PC-9 (cell line): ENCODE results near the gene SLC52A3. TPM values are rescaled to one million over a fixed set of nuclear protein-coding genes. Genes with fewer than 3 reads are reported as not detected.

ENCODE experiments used
- BruUV-seq: library from RNA; stranded (reverse); fragments of 400-500 nt; replicated peaks from 2 replicates; lab custom pipeline; 2021; lab: Mats Ljungman, UMichigan
- CTCF ChIA-PET: fragments of 300-600 bp; sonication (Branson Sonifier 250); formaldehyde crosslinking; loops from one replicate; lab custom pipeline; 2022; ENCODE audit warnings: antibody characterized with exemption; lab: Charles Lee
- POLR2A ChIA-PET: fragments of 300-600 bp; sonication (Branson Sonifier 250); formaldehyde crosslinking; loops from one replicate; lab custom pipeline; 2022; ENCODE audit warnings: antibody characterized with exemption; ENCODE audit not compliant: unreplicated experiment; lab: Charles Lee
- DNase-seq, 2 experiments: peaks; one replicate each; pipeline versions ENCODE4 v3.0.0 to v3.0.0-alpha.2; 2015 to 2022; ENCODE audit warnings: mixed read lengths in 1 of 2
- H2AFZ ChIP-seq: fragments of 200-600 bp; sonication (generic); 2 replicates; pipeline ENCODE4 v1.8.1; 2017; ENCODE audit warnings: antibody characterized with exemption
- H3F3A ChIP-seq: fragments of 200-600 bp; sonication (generic); 2 replicates; pipeline ENCODE4 v1.8.1; 2017; ENCODE audit warnings: antibody characterized with exemption, mild to moderate bottlenecking, low read depth; ENCODE audit not compliant: insufficient read depth
- H3K27ac ChIP-seq: fragments of 200-600 bp; sonication (generic); 2 replicates; pipeline ENCODE4 v1.6.1; 2016; ENCODE audit warnings: mixed run types
- H3K27me3 ChIP-seq: fragments of 200-600 bp; sonication (generic); 2 replicates; pipeline ENCODE4 v1.6.1; 2016; ENCODE audit warnings: low read depth, mixed run types; ENCODE audit not compliant: insufficient read depth
- H3K36me3 ChIP-seq: fragments of 200-600 bp; sonication (generic); 2 replicates; pipeline ENCODE4 v1.6.1; 2016; ENCODE audit warnings: low read depth, mixed run types
- H3K4me1 ChIP-seq: fragments of 200-600 bp; sonication (generic); replicated peaks from 2 replicates; pipeline ENCODE4 v1.6.1; 2016; ENCODE audit warnings: mixed run types; ENCODE audit not compliant: insufficient read depth
- H3K4me2 ChIP-seq: fragments of 200-600 bp; sonication (generic); 2 replicates; pipeline ENCODE4 v1.6.1; 2017; ENCODE audit warnings: mixed run types
- H3K4me3 ChIP-seq: fragments of 200-600 bp; sonication (generic); 2 replicates; pipeline ENCODE4 v1.6.1; 2016; ENCODE audit warnings: mixed run types
- H3K79me2 ChIP-seq: fragments of 200-600 bp; sonication (generic); 2 replicates; pipeline ENCODE4 v1.6.1; 2017; ENCODE audit warnings: low read depth, mixed run types
- H3K9me2 ChIP-seq: fragments of 200-600 bp; sonication (generic); 2 replicates; pipeline ENCODE4 v1.8.1; 2017; ENCODE audit warnings: mild to moderate bottlenecking; ENCODE audit not compliant: insufficient read depth
- H3K9me3 ChIP-seq: fragments of 200-600 bp; sonication (generic); 2 replicates; pipeline ENCODE4 v1.8.1; 2016; ENCODE audit warnings: low read depth; ENCODE audit not compliant: insufficient read depth
- H4K20me1 ChIP-seq: fragments of 200-600 bp; sonication (generic); 2 replicates; pipeline ENCODE4 v1.8.1; 2017; ENCODE audit not compliant: insufficient read depth
- CTCF ChIP-seq: fragments of 200-600 bp; sonication (generic); conservative IDR thresholded peaks from 2 replicates; pipeline ENCODE4 v1.6.1; 2017; ENCODE audit warnings: mixed run types, antibody characterized with exemption, mild to moderate bottlenecking, moderate library complexity
- EZH2 ChIP-seq: fragments of 200-600 bp; sonication (generic); IDR thresholded peaks from 2 replicates; pipeline ENCODE4 v1.8.0; 2017; ENCODE audit warnings: antibody characterized with exemption, low read depth
- intact Hi-C: fragments of 100-400 bp; cut with micrococcal nuclease; formaldehyde crosslinking; loops from one replicate; pipeline ENCODE4 v1.10.0; 2022; ENCODE audit not compliant: unreplicated experiment
- total RNA-seq: library from RNA; stranded (reverse); gene quantifications from 2 replicates; pipeline ENCODE4 v1.2.3, GENCODE V29; 2021

The SLC52A3 gene
- total RNA-seq, 1 experiment from 2014 or later, result 6.9 TPM

DNA sequence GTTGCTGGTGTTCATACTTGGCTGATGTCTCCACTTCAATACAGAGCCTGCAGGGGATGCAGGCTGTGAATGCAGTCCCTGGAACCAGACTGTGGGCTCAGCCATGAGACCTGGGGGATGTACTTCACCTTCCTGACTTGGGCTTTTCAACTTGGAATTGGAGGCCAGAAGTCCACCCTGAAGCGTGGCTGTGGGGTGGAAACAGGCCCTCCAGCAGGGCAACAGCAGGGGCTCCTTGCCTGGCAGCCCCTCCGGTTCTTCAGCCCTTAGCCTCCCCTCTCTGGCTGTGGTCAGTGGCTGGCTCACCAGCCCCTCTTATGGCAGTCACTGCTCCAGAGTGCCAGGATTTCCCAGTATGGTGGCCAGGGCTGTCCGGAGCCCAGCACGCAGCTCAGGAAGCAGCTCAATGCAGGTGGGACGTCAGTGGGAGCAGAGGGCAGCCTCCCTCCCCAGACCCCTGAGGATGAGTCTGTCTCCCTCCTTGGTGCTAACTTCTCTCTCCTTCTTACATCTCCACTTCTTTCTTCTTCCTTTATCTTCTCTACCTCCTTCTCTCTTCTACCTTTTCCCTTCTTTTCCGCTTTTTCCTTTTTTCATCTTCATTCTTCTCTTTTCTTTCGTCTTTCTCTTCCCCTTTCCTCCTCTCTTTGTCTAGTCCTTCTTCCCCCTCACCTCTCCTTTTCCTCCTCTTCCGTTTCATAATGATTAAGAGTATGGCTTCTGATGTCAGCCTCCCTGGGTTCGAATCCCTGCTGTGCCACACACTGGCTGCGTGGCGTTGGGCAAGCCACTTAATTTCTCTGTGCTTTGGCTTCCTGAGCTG is 45.3 kb downstream of the SLC52A3 start:
- Histone ChIP-seq H3K9me2 (no peaks in the 10 kb centered on the region), H3K4me2 (no peak overlapping the region), H3K9me3 (no peaks in the 10 kb centered on the region), H3K79me2 (no peaks in the 10 kb centered on the region), H3K36me3 (no peaks in the 10 kb centered on the region), H3F3A (no peaks in the 10 kb centered on the region), H2AFZ (no peak overlapping the region), H3K4me3 (no peak overlapping the region), H3K4me1 (no peaks in the 10 kb centered on the region), H3K27me3 (peaks cover 74% of the 10 kb centered on the region), H4K20me1 (no peaks in the 10 kb centered on the region), H3K27ac (no peak overlapping the region)
- CTCF ChIA-PET, result no interaction called here
- POLR2A ChIA-PET, result no interaction called here
- no TSS peak for BruUV-seq
- intact Hi-C loops, result loop anchor here (10.0 kb wide), 1 partner anchor 48 kb away; the partner anchor contains the start of gene SCRT2
- no peak for DNase-seq
- no peak for TF ChIP-seq EZH2
- no peak for TF ChIP-seq CTCF

- BruUV-seq, result no TSS peak
- Histone ChIP-seq H4K20me1 (no peaks in the 10 kb centered on the region), H2AFZ (no peak overlapping the region), H3K4me1 (no peaks in the 10 kb centered on the region), H3K9me3 (no peaks in the 10 kb centered on the region), H3K4me3 (no peak overlapping the region), H3K27me3 (peaks cover 84% of the 10 kb centered on the region), H3K79me2 (no peaks in the 10 kb centered on the region), H3K4me2 (no peak overlapping the region), H3F3A (no peaks in the 10 kb centered on the region), H3K27ac (no peak overlapping the region), H3K9me2 (no peaks in the 10 kb centered on the region), H3K36me3 (no peaks in the 10 kb centered on the region)
- ChIA-PET POLR2A (no interaction called here), CTCF (no interaction called here)
- TF ChIP-seq CTCF, result no peak
- TF ChIP-seq EZH2, result no peak
- intact Hi-C loops, result loop anchor here (10.0 kb wide), 1 partner anchor 47 kb away; the partner anchor contains the start of gene SCRT2
- DNase-seq, result no peak
Measured at GRCh38 chr20:721876-722275, 46.4 kb downstream of the SLC52A3 start.

GRCh38 chr20:719816-720215 is 48.5 kb downstream of the SLC52A3 start:
- Histone ChIP-seq H3K4me2 (no peak overlapping the region), H3K4me1 (no peaks in the 10 kb centered on the region), H3F3A (no peaks in the 10 kb centered on the region), H3K27ac (no peak overlapping the region), H3K27me3 (peaks cover 77% of the 10 kb centered on the region), H3K9me3 (no peaks in the 10 kb centered on the region), H3K9me2 (no peaks in the 10 kb centered on the region), H4K20me1 (no peaks in the 10 kb centered on the region), H3K36me3 (no peaks in the 10 kb centered on the region), H2AFZ (no peak overlapping the region), H3K4me3 (no peak overlapping the region), H3K79me2 (no peaks in the 10 kb centered on the region)
- no TSS peak for BruUV-seq
- DNase-seq, result no peak
- POLR2A ChIA-PET, result no interaction called here
- no peak for TF ChIP-seq CTCF
- TF ChIP-seq EZH2, result no peak
- CTCF ChIA-PET, result no interaction called here
- intact Hi-C loops, result loop anchor here (10.0 kb wide), 1 partner anchor 45 kb away; the partner anchor contains the start of gene SCRT2
